ENCODE measurements around the gene MATN3. TPM values are rescaled to one million over a fixed set of nuclear protein-coding genes. Genes with fewer than 3 reads are reported as not detected.

The MATN3 gene
- total and polyA plus RNA-seq, 9 of the 15 experiments (the other 6 are each of a cell fraction or from before 2014, with no cell fraction given) = not detected

GRCh38 chr2:20052861-20053281, 40.4 kb upstream of the MATN3 start (continued):
- TF ChIP-seq ZNF318 (IDR thresholded peaks at IDR 0.05; ENCODE audit: borderline replicate concordance in 1 of 2, low read depth in 1 of 2) = no peak
- TF ChIP-seq ZC3H4 (CRISPR knock-in tag; IDR thresholded peaks at IDR 0.05; ENCODE audit: borderline replicate concordance) = no peak
- TF ChIP-seq CREB5 (CRISPR knock-in tag; IDR thresholded peaks at IDR 0.05) = no peak
- TF ChIP-seq MLX (CRISPR knock-in tag; conservative IDR thresholded peaks at IDR 0.05) = no peak
- no peak for TF ChIP-seq PTRF (tag; IDR thresholded peaks at IDR 0.05)
- TF ChIP-seq SIRT6 (IDR thresholded peaks at IDR 0.05; ENCODE audit: low read depth, low read length) = no peak
- no peak for TF ChIP-seq GTF2F1 (IDR thresholded peaks at IDR 0.05; ENCODE audit: low read depth, low read length)
- TF ChIP-seq MEF2A (IDR thresholded peaks at IDR 0.05; ENCODE audit: control insufficient read depth, low read depth, low read length) = no peak
- TF ChIP-seq FOXJ3 (CRISPR knock-in tag; IDR thresholded peaks at IDR 0.05) = no peak
- TF ChIP-seq ZBTB34 (CRISPR knock-in tag; IDR thresholded peaks at IDR 0.05) = no peak
- no peak for TF ChIP-seq ZKSCAN8 (CRISPR knock-in tag; IDR thresholded peaks at IDR 0.05)
- TF ChIP-seq RBM15 (IDR thresholded peaks at IDR 0.05; ENCODE audit: insufficient read depth, low read length) = no peak
- no peak for TF ChIP-seq ATF6 (CRISPR knock-in tag; IDR thresholded peaks at IDR 0.05)
- peak; percentile 36 for TF ChIP-seq TAF9B (IDR thresholded peaks at IDR 0.05; ENCODE audit: partially characterized antibody)

Measured in K562 (cell line).